ENCODE results near the gene GRHL3. TPM values are rescaled to one million over a fixed set of nuclear protein-coding genes. Genes with fewer than 3 reads are reported as not detected.

Gene GRHL3
- total RNA-seq, 2 donors from 2014 or later: not detected

DNA sequence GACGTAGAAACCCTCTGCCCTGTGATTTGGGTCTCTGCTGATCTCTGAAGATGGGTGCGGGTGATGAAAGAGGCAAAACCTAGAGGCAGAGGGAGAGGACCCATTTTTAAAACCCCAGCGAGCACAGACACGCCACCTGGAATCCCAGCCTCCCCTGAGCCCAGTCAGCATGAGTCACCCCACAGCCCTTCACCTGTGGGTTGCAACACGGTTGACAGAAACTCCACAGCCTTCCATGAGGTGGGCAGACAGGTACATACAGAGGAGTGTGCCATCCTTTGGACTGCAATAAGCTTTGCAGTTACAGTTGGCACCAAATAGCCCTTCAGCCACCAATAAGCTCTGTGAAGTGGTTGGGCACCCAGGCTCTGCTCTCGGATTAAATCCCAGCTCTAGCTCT lies 2.1 kb upstream of the GRHL3 start:
- peaks cover 31 to 34% of the 10 kb centered on the region in 2 donors for H3K4me1 Mint-ChIP-seq (ENCODE audit: low read depth in 2 of 2)
- no peaks in the 10 kb centered on the region for H3K36me3 Mint-ChIP-seq
- no peak overlapping the region for H3K4me3 Mint-ChIP-seq
- H3K9me3 Mint-ChIP-seq: no peaks in the 10 kb centered on the region
- no peak for DNase-seq (ENCODE audit: low spot score)
- no peak overlapping the region for H3K27ac Mint-ChIP-seq
- no peak for ATAC-seq
- H3K27me3 Mint-ChIP-seq: peaks cover 36 to 72% of the 10 kb centered on the region in 2 donors

DNA sequence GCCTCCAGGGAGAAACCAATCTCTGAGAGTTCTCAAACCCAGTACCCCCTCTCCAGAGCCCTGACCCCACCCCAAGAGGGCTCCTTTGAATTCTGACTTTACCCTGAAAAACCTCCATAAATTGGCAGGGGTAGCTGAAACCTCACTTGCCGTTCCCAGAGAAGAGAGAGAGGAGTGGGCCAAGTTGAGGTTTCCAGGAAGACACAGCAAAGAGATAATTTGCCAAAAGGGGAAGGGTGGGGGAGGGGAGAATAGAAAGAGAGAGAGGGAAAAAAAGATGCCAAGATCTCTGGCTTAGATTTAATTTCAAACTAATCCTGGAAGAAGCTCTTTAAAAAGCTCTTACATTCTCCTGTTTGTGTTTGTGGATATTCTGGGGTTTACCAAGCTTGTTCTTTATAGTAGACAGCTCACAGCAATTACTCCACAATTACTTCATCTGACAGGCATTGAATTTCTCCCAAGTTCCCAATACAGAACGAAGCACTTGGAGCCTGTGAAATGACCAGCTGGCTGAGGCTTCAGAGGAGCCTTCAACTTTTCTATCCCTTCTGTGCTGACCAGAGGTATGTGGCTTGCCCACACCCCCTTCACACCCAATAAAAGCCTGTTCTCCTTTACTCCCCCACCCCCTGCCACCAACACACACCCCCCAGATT lies 1.1 kb upstream of the GRHL3 start:
- Mint-ChIP-seq H3K4me1 (ENCODE audit: low read depth in 2 of 2) (peaks cover 34 to 42% of the 10 kb centered on the region in 2 donors), H3K27ac (no peak overlapping the region), H3K27me3 (peaks cover 41 to 77% of the 10 kb centered on the region in 2 donors), H3K9me3 (no peaks in the 10 kb centered on the region), H3K36me3 (no peaks in the 10 kb centered on the region), H3K4me3 (no peak overlapping the region)
- ATAC-seq (no peak), DNase-seq (ENCODE audit: low spot score) (no peak)

DNA sequence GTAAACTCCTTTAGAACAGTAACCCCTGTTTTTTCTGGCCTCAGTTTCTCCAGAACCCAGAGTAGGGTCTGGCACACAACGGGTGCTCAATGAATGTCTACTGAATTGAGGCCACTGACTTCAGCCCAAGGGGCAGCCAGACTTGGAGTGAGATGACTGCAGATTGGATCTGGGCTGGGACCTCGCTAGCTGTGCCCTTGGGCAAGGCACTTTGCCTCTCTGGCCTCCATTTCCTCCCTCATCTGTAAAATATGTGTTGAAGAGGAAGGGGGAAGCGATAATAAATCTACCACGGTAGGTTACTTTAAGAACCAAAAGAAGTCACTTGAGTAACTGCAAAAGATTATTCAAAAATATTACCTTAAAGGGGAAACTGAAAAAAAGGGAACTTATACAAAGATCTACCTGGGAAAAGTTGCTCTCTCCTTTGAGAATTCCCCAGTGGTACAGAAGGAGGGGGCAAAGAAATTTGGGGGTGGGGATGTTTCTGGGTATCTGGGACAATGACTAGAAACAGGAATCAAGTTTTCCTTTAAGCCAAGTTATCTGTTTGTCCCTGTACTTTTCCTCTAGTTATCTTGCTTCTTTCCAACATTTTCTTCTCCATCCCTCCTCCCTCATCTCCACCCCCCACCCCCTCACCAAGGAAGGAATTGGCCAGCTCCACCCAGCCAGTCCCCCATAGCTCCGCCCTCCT lies 394 bp upstream of the GRHL3 start:
- DNase-seq (ENCODE audit: low spot score) (no peak), ATAC-seq (no peak)
- peaks cover 34 to 42% of the 10 kb centered on the region in 2 donors for H3K4me1 Mint-ChIP-seq (ENCODE audit: low read depth in 2 of 2)
- H3K27me3 Mint-ChIP-seq: peaks cover 41 to 78% of the 10 kb centered on the region in 2 donors
- H3K4me3 Mint-ChIP-seq: no peak overlapping the region
- no peaks in the 10 kb centered on the region for H3K9me3 Mint-ChIP-seq
- H3K27ac Mint-ChIP-seq: peak overlapping the region in 1 of 2 donors; percentile 15
- H3K36me3 Mint-ChIP-seq: no peaks in the 10 kb centered on the region

DNA sequence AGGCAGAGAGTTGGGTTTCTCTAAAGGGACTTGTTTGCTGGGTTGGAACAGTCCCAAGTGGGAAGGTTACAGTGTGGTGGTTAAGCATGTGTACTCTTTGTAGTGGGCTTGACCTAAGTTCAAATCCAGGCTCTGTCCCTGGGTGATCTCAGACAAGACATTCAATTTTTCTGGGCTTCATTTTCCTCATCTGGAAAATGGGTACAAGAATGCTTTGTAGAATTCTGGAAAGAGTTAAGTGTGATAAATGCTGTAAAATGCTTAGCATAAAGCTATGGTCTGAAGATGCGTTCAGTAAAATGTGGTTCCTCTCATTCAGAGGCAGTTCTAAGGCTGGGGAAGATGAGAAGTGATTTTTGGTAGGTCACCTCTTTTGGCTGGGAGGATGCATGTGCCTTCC lies 805 bp downstream of the GRHL3 start:
- H3K4me3 Mint-ChIP-seq: peak overlapping the region; percentile 30

DNA sequence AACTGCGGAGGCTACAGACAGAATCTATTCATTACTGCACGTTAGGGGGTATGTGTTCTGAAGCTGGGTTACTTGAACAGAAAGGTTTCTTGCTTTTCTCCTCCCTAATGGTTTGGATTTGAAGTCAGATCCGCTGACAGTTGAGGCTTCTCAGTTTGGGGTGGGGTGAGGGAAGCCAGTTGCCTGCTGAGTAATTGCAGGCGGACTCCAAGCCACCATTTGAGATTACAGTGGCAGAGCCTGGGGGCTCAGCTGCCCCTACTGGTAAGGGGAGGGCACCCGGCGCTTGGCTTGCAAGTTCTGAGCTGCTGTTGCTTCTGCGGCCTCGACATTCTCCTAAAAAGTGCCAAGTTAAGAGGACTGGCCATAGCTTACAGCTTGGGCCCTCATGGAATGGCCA lies 2.0 kb downstream of the GRHL3 start:
- Mint-ChIP-seq H3K4me1 (ENCODE audit: low read depth in 2 of 2) (peaks cover 34 to 42% of the 10 kb centered on the region in 2 donors), H3K9me3 (no peaks in the 10 kb centered on the region), H3K36me3 (no peaks in the 10 kb centered on the region), H3K27me3 (peaks cover 45 to 69% of the 10 kb centered on the region in 2 donors), H3K27ac (peak overlapping the region in 1 of 2 donors; percentile 71), H3K4me3 (peak overlapping the region; percentile 67)
- DNase-seq (ENCODE audit: low spot score) (no peak), ATAC-seq (peak in 1 of 2 donors; percentile 50)

More for the DNA sequence above, 805 bp downstream of the GRHL3 start:
- Mint-ChIP-seq H3K36me3 (no peaks in the 10 kb centered on the region), H3K9me3 (no peaks in the 10 kb centered on the region), H3K27ac (peak overlapping the region; percentile 15 to 45), H3K4me1 (ENCODE audit: low read depth in 2 of 2) (peaks cover 34 to 42% of the 10 kb centered on the region in 2 donors), H3K27me3 (peaks cover 43 to 77% of the 10 kb centered on the region in 2 donors)
- ATAC-seq (no peak), DNase-seq (ENCODE audit: low spot score) (no peak)

DNA sequence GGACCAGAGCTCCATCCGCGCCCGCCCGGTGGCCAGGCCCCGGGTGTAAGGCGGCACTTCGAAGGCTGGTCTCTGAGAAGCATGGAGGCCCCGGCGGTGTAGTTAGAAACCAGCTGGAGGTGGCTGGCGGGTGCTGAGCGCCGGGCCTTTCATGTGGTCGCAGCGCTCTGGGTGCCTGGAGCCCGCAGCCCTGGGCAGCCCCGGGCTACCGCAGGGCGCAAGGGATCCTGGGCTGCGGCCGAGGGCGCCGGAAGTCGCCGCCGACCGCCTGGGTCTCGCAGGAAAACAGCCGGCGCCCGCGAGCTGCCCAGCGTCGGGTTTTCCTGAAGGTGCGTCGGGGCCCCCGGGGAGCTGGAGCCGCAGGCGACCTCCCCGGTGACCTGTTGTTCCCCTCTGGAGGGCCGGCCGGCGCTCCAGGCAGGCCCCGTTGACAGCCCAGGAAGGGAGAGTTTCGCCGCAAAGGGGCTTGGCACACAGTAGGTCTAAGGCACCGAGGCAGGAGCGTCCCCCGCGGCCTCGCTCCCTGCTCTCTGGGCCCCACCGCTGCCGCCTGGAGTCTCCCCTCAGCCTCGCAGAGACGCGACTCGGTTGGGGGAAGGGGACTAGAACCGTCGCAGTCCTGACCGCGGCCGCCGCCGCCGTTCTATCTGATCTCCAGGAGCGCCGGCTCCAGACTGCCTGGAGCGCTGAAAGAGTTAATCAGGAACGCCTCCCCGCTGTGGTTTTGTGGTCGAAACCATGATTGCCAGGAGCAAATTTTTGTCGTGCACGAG lies 2.7 kb downstream of the GRHL3 start:
- Mint-ChIP-seq H3K9me3 (no peaks in the 10 kb centered on the region), H3K36me3 (no peaks in the 10 kb centered on the region), H3K27ac (peak overlapping the region in 1 of 2 donors; percentile 71), H3K4me1 (ENCODE audit: low read depth in 2 of 2) (peaks cover 34 to 42% of the 10 kb centered on the region in 2 donors), H3K27me3 (peaks cover 51 to 69% of the 10 kb centered on the region in 2 donors), H3K4me3 (peak overlapping the region; percentile 87)
- peak; percentile 77 for DNase-seq (ENCODE audit: low spot score)
- peak; percentile 93 to 94 for ATAC-seq

DNA sequence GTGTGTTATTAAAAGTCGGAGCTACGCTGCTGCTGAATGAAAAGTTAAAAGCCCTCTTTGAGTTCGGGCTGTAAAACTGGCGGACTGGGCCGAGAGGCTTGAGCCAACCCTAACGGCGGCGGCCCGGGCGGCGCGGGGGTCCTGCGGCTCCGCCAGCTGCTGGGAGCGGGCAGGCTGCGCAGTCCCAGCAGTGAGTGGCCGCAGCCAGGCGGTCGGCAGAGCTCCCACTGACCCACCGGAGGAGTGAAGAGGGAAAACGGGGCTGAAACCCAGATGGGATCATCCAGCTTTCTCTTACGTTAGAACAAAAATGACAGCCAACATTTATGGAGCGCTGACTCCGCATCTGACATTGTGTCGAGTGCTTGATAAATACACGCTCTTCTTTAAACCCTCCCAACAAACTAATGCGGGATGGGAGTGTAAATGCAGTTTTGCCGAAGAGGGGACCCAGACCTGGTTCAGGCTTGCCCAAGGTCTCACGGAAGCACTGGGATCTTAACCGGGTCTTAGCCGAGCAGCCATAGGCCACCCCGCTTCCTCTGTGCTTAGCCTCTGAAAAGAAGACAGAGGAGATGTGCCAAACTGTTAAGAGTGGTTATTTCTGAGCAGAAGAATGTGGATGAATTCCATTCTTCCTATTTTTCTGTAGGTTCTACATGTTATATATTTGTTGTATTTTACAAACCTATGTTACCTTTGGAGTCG lies 3.5 kb downstream of the GRHL3 start:
- no peaks in the 10 kb centered on the region for H3K9me3 Mint-ChIP-seq
- H3K4me3 Mint-ChIP-seq: peak overlapping the region; percentile 87
- ATAC-seq: peak in 1 of 2 donors; percentile 21
- no peak for DNase-seq (ENCODE audit: low spot score)
- peak overlapping the region in 1 of 2 donors; percentile 71 for H3K27ac Mint-ChIP-seq
- peaks cover 54 to 69% of the 10 kb centered on the region in 2 donors for H3K27me3 Mint-ChIP-seq
- H3K36me3 Mint-ChIP-seq: no peaks in the 10 kb centered on the region
- H3K4me1 Mint-ChIP-seq (ENCODE audit: low read depth in 2 of 2): peaks cover 34 to 42% of the 10 kb centered on the region in 2 donors

DNA sequence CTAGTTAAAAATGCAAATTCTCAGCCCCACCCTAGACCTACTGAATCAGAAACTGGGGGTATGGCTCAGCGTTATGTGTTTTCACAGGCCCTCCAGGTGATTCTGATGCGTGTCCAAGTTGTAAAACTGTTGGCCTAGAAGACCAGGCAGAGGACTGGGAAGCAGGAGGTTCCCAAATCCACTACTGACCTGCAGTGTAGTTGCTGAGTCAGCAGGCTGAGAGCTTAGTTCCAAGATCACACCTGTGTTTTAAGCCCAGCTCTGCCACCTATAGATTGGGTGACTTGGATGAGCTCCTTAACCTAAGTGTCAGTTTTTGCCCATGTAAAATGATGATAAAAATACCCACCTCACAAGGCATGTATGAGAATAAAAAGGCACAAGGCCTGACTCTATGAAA lies 4.1 kb downstream of the GRHL3 start:
- Mint-ChIP-seq H3K27ac (no peak overlapping the region), H3K4me1 (ENCODE audit: low read depth in 2 of 2) (peaks cover 33 to 40% of the 10 kb centered on the region in 2 donors), H3K9me3 (no peaks in the 10 kb centered on the region), H3K36me3 (no peaks in the 10 kb centered on the region), H3K4me3 (no peak overlapping the region), H3K27me3 (peaks cover 50 to 69% of the 10 kb centered on the region in 2 donors)
- no peak for DNase-seq (ENCODE audit: low spot score)
- ATAC-seq: no peak

DNA sequence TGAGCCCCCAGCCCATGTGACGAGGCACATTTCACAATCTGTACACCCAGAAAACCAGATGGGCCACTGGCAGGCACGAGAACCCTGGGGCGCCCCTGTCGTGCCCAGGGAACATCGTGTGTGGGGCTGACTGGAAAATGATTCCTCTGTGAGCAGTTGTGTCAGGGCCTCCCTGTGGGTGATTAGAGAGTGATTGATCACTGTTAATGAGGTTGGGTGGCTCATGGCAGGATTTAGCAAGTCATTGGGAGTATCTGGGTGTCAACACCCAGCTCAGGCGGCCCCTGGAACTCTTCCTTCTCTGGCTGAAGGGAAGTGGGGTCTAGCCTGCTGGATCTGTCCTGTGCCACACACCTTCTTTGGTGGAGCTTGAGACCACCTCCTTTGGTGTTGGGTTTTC lies 5.7 kb downstream of the GRHL3 start:
- peaks cover 20 to 27% of the 10 kb centered on the region in 2 donors for H3K4me1 Mint-ChIP-seq (ENCODE audit: low read depth in 2 of 2)
- no peak overlapping the region for H3K4me3 Mint-ChIP-seq
- H3K36me3 Mint-ChIP-seq: no peaks in the 10 kb centered on the region
- no peaks in the 10 kb centered on the region for H3K9me3 Mint-ChIP-seq
- no peak overlapping the region for H3K27ac Mint-ChIP-seq
- peaks cover 38 to 53% of the 10 kb centered on the region in 2 donors for H3K27me3 Mint-ChIP-seq
- ATAC-seq (no peak), DNase-seq (ENCODE audit: low spot score) (no peak)

DNA sequence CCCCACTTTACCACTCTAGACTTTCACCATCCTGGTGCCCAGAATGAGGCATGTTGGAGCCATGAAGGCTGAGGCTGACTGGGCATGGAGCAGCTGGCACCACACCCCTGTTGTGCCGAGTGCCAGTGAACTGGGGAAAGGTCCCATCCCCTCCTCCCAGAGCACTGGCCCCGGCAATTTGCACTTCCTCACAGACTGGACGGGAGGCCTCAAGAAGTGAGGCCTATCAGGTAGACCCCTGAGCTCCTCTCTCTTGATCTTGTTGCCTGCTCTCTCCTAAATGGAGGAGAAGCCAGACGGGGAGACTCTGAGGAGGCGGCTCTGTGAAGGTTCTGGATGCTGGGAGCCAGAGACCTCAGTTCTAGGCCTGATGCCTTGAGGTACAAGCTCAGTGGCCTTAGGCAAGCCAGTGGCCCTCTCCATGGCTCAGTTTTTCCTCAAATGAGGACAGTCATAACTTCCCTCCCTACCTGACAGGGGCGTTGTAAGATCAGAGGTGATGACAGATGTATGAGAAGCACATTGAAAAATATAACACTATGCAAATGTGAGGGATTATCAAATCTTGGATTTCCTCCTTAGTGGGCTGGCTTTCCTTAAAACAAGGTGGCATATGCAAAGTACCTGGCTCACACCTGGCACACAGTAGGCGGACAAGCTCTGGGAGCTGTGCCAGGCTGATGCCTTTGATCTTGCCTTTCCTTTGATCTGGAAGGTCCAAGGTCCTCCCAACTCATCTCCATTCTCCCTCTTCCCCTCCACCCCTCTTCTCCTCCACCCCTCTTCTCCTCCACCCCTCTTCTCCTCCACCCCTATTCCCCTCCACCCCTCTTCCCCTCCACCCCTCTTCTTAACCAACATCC lies 6.7 kb downstream of the GRHL3 start:
- H3K27ac Mint-ChIP-seq: no peak overlapping the region
- H3K4me1 Mint-ChIP-seq (ENCODE audit: low read depth in 2 of 2): peaks cover 11 to 18% of the 10 kb centered on the region in 2 donors
- peaks cover 31 to 43% of the 10 kb centered on the region in 2 donors for H3K27me3 Mint-ChIP-seq
- ATAC-seq (no peak), DNase-seq (ENCODE audit: low spot score) (no peak)
- no peaks in the 10 kb centered on the region for H3K9me3 Mint-ChIP-seq
- H3K36me3 Mint-ChIP-seq: no peaks in the 10 kb centered on the region
- no peak overlapping the region for H3K4me3 Mint-ChIP-seq

DNA sequence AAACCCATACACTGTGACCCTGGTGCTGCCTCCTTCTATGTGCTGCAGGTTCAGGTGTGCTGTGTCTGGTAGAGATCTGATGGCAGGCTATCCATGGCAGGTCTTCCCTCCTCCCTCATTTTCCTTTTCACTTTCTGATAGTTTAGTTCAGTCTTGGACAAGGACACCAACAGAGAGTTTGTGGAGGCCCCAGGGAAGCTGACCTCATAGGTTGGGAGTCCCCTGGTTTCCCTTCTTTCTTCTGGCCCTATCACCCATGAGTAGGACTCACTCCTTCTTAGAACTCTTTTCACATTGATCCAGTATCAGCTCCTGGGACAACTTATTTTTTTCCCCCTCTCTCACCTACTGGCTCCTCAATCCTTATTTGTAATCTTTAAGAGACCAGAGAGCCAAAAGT lies 8.3 kb downstream of the GRHL3 start:
- Mint-ChIP-seq H3K36me3 (no peaks in the 10 kb centered on the region), H3K4me1 (ENCODE audit: low read depth in 2 of 2) (peaks cover 0 to 5% of the 10 kb centered on the region in 2 donors), H3K9me3 (no peaks in the 10 kb centered on the region), H3K4me3 (no peak overlapping the region), H3K27me3 (peaks cover 33 to 47% of the 10 kb centered on the region in 2 donors), H3K27ac (no peak overlapping the region)
- DNase-seq (ENCODE audit: low spot score): no peak
- ATAC-seq: no peak

DNA sequence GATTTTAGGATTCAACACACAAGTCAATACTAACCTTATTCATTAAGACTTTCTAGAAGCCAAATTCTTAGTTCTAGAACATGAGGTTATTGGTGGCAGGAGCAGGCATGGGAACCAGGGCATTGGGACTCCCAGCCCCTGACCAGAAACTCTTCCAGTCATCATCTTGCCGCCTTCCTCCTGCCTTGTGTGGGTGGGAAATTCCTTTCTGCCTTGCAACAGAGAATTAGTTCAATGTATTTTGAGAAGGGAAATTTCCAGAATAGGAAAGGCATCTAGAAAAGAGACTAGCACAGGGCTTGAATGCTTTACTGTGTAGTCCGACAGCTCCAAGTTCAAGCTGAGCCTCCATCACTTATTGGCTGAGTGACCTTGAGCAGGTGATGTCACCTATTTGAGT lies 8.7 kb downstream of the GRHL3 start:
- no peak overlapping the region for H3K4me3 Mint-ChIP-seq
- H3K9me3 Mint-ChIP-seq: no peaks in the 10 kb centered on the region
- ATAC-seq (no peak), DNase-seq (ENCODE audit: low spot score) (no peak)
- H3K27me3 Mint-ChIP-seq: peaks cover 32 to 44% of the 10 kb centered on the region in 2 donors
- H3K27ac Mint-ChIP-seq: no peak overlapping the region
- H3K36me3 Mint-ChIP-seq: no peaks in the 10 kb centered on the region
- peaks cover 0 to 2% of the 10 kb centered on the region in 2 donors for H3K4me1 Mint-ChIP-seq (ENCODE audit: low read depth in 2 of 2)

Measured in natural killer cell treated with Interleukin-12 subunit alpha and Interleukin-12 subunit beta and Interleukin-15 and Interleukin-18, amount 100 ng/mL, for 72 hours (primary cell).